K562 (cell line): ENCODE results near the gene RAP1A. TPM values are rescaled to one million over a fixed set of nuclear protein-coding genes. Genes with fewer than 3 reads are reported as not detected.

Experiments
- CBX1 ChIP-seq: sonication (generic); IDR thresholded peaks from 2 replicates; pipeline ENCODE4 v1.6.1; 2016; ENCODE audit warnings: antibody characterized with exemption, low read depth, mild to moderate bottlenecking
- CC2D1A ChIP-seq: fragments of 450-650 bp; IDR thresholded peaks from 2 replicates; pipeline ENCODE4 v1.6.1; 2017; ENCODE audit warnings: mild to moderate bottlenecking
- CXXC5 ChIP-seq: fragments of 250-450 bp; sonication (Bioruptor Pico); IDR thresholded peaks from 2 replicates; pipeline ENCODE4 v1.8.0; 2022; ENCODE audit warnings: inconsistent platforms, mild to moderate bottlenecking, moderate library complexity
- EHMT2 ChIP-seq: fragments of 450-650 bp; IDR thresholded peaks from 2 replicates; pipeline ENCODE4 v1.6.1; 2018; ENCODE audit warnings: antibody characterized with exemption
- ETV1 ChIP-seq: fragments of 450-650 bp; conservative IDR thresholded peaks from 2 replicates; pipeline ENCODE4 v1.6.1; 2016; ENCODE audit warnings: missing genetic modification characterization, control low read depth, low read depth, missing compliant biosample characterization
- GABPA ChIP-seq: fragments of 200-800 bp; sonication (Bioruptor generic); conservative IDR thresholded peaks from 2 replicates; pipeline ENCODE4 v1.6.1; 2016; ENCODE audit warnings: low read depth, missing genetic modification characterization, missing compliant biosample characterization
- GABPB1 ChIP-seq: sonication (generic); formaldehyde crosslinking; IDR thresholded peaks from 2 replicates; pipeline ENCODE4 v1.8.0; 2022; ENCODE audit warnings: mild to moderate bottlenecking, missing genetic modification reagents
- MAFK ChIP-seq: IDR thresholded peaks from 2 replicates; pipeline ENCODE4 v1.6.1; 2011; ENCODE audit warnings: low read length, improper control_type of control experiment
- PHTF2 ChIP-seq: fragments of 250-450 bp; sonication (Bioruptor Pico); IDR thresholded peaks from 2 replicates; pipeline ENCODE4 v1.5.0; 2021; ENCODE audit warnings: mild to moderate bottlenecking
- PYGO2 ChIP-seq: fragments of 450-650 bp; IDR thresholded peaks from 2 replicates; pipeline ENCODE4 v1.6.1; 2016; ENCODE audit warnings: mild to moderate bottlenecking, missing genetic modification characterization, moderate library complexity, missing compliant biosample characterization
- STAT5A ChIP-seq: IDR thresholded peaks from 2 replicates; pipeline ENCODE4 v1.6.1; 2012; ENCODE audit warnings: low read length, inconsistent platforms, borderline replicate concordance
- TAF1 ChIP-seq: IDR thresholded peaks from 2 replicates; pipeline ENCODE4 v1.6.1; 2011; ENCODE audit warnings: mild to moderate bottlenecking, low read length, moderate library complexity; ENCODE audit not compliant: insufficient read depth, control insufficient read depth, severe bottlenecking; ENCODE audit errors: extremely low read depth
- TCFL5 ChIP-seq: fragments of 250-450 bp; sonication (Bioruptor Pico); conservative IDR thresholded peaks from 2 replicates; pipeline ENCODE4 v1.6.1; 2021; ENCODE audit warnings: mild to moderate bottlenecking, moderate library complexity, matching md5 sums
- ZBTB9 ChIP-seq: fragments of 450-650 bp; formaldehyde crosslinking; IDR thresholded peaks from 2 replicates; pipeline ENCODE4 v1.4.0; 2020; ENCODE audit warnings: mild to moderate bottlenecking, moderate library complexity
- ZFX ChIP-seq: sonication (generic); formaldehyde crosslinking; IDR thresholded peaks from 2 replicates; pipeline ENCODE4 v1.8.0; 2022; ENCODE audit warnings: mild to moderate bottlenecking, missing genetic modification reagents, moderate library complexity
- ZNF134 ChIP-seq: fragments of 250-450 bp; sonication (Bioruptor Pico); conservative IDR thresholded peaks from 2 replicates; pipeline ENCODE4 v1.4.0; 2020
- ZNF263 ChIP-seq: sonication (generic); formaldehyde crosslinking; IDR thresholded peaks from 2 replicates; pipeline ENCODE4 v1.8.0; 2022; ENCODE audit warnings: mild to moderate bottlenecking, missing genetic modification reagents, borderline replicate concordance
- ZNF41 ChIP-seq: fragments of 250-450 bp; sonication (Bioruptor Pico); conservative IDR thresholded peaks from 2 replicates; pipeline ENCODE4 v1.4.0; 2020; ENCODE audit warnings: mild to moderate bottlenecking
- polyA plus RNA-seq, 8 experiments: library from polyadenylated mRNA; depleted of rRNA in 4 of 8; stranded (reverse) in 5 of 8; unstranded in 3 of 8; fragments of >200 nt; fragmentation: Nextera tagmentation in 2 of 8; fragmentation: Illumina TruSeq in 1 of 8; extraction: Ambion mirVana in 2 of 8; extraction: Trizol in 1 of 8; gene quantifications; 2 replicates each; pipeline versions ENCODE4 v1.2.1 to v1.2.3, GENCODE V29; 2011 to 2014; ENCODE audit warnings: inconsistent platforms in 1 of 8, missing spikeins in 1 of 8
- total RNA-seq, 7 experiments: library from RNA; depleted of rRNA in 6 of 7; stranded (reverse); fragments of >200 nt in 6 of 7; fragmentation: Illumina TruSeq in 2 of 7; extraction: Trizol in 2 of 7; gene quantifications; 2 replicates each; pipeline versions ENCODE4 v1.2.1 to v1.2.3, GENCODE V29; 2011 to 2021; ENCODE audit warnings: low replicate concordance in 1 of 7
- TF ChIP-seq, protein P1 (sequence below): sonication (generic); formaldehyde crosslinking; IDR thresholded peaks from 2 replicates; pipeline ENCODE4 v1.8.0; 2022; ENCODE audit warnings: missing genetic modification reagents, mild to moderate bottlenecking, moderate library complexity, borderline replicate concordance
- TF ChIP-seq, protein P2 (sequence below), 2 experiments: fragments of 450-650 bp; IDR thresholded peaks; 2 replicates each; pipeline ENCODE4 v1.6.1; 2018; ENCODE audit warnings: mild to moderate bottlenecking in 2 of 2, low read depth in 1 of 2; ENCODE audit not compliant: partially characterized antibody in 2 of 2
- TF ChIP-seq, protein P3 (sequence below): sonication (generic); formaldehyde crosslinking; IDR thresholded peaks from 2 replicates; pipeline ENCODE4 v1.5.0; 2020; ENCODE audit warnings: missing genetic modification reagents
- TF ChIP-seq, protein P4 (sequence below): fragments of 250-450 bp; sonication (Bioruptor Pico); IDR thresholded peaks from 2 replicates; pipeline ENCODE4 v1.5.0; 2021

RAP1A gene
- total and polyA plus RNA-seq, 9 of the 15 experiments (the other 6 are each of a cell fraction or from before 2014, with no cell fraction given) = 13.4 to 86.2 (median 32.5) TPM

DNA sequence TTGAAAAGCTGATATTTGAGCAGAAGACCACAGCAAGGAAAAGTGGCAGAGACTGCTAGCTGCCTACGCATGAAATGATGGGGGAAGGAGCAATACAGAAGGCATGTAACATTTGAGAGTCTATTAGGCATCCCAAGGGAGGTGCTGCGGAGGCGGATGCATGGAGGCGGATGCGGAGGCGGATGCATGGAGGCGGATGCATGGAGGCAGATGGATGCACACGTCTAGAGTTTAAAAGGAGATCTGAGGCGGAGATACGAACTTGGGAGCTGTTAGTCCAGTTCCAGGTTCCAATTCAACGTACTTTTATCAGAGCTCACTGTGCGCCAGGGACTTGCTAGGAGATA lies 135.4 kb downstream of the RAP1A start (continued):
- TF ChIP-seq ZNF134 (CRISPR knock-in tag) (0 out of 2 replicates have a peak, but pooled peaks have one; percentile 17), TCFL5 (CRISPR knock-in tag) (0 out of 2 replicates have a peak, but pooled peaks have one; percentile 7), ZNF263 (peak; percentile 40; the same call in 1 of the 2 replicates), ETV1 (tag) (peak; percentile 60; the same call in 1 of the 2 replicates), ZNF41 (0 out of 2 replicates have a peak, but pooled peaks have one; percentile 8), PHTF2 (CRISPR knock-in tag) (no peak), GABPA (tag) (no peak), CBX1 (no peak), PYGO2 (tag) (no peak), TAF1 (no peak), ZFX (CRISPR knock-in tag) (no peak), EHMT2 (no peak), CXXC5 (CRISPR knock-in tag) (no peak), CC2D1A (no peak), GABPB1 (no peak), STAT5A (no peak), ZBTB9 (CRISPR knock-in tag) (no peak), MAFK (no peak)
- TF ChIP-seq, protein P1, sequence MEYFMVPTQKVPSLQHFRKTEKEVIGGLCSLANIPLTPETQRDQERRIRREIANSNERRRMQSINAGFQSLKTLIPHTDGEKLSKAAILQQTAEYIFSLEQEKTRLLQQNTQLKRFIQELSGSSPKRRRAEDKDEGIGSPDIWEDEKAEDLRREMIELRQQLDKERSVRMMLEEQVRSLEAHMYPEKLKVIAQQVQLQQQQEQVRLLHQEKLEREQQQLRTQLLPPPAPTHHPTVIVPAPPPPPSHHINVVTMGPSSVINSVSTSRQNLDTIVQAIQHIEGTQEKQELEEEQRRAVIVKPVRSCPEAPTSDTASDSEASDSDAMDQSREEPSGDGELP (CRISPR knock-in tag) = no peak
- TF ChIP-seq, protein P2, sequence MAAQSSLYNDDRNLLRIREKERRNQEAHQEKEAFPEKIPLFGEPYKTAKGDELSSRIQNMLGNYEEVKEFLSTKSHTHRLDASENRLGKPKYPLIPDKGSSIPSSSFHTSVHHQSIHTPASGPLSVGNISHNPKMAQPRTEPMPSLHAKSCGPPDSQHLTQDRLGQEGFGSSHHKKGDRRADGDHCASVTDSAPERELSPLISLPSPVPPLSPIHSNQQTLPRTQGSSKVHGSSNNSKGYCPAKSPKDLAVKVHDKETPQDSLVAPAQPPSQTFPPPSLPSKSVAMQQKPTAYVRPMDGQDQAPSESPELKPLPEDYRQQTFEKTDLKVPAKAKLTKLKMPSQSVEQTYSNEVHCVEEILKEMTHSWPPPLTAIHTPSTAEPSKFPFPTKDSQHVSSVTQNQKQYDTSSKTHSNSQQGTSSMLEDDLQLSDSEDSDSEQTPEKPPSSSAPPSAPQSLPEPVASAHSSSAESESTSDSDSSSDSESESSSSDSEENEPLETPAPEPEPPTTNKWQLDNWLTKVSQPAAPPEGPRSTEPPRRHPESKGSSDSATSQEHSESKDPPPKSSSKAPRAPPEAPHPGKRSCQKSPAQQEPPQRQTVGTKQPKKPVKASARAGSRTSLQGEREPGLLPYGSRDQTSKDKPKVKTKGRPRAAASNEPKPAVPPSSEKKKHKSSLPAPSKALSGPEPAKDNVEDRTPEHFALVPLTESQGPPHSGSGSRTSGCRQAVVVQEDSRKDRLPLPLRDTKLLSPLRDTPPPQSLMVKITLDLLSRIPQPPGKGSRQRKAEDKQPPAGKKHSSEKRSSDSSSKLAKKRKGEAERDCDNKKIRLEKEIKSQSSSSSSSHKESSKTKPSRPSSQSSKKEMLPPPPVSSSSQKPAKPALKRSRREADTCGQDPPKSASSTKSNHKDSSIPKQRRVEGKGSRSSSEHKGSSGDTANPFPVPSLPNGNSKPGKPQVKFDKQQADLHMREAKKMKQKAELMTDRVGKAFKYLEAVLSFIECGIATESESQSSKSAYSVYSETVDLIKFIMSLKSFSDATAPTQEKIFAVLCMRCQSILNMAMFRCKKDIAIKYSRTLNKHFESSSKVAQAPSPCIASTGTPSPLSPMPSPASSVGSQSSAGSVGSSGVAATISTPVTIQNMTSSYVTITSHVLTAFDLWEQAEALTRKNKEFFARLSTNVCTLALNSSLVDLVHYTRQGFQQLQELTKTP (IDR thresholded peaks at IDR 0.05; ENCODE audit: low read depth in 1 of 2, partially characterized antibody in 2 of 2) = peak in 1 of 2 experiments; percentile 25
- TF ChIP-seq, protein P3, sequence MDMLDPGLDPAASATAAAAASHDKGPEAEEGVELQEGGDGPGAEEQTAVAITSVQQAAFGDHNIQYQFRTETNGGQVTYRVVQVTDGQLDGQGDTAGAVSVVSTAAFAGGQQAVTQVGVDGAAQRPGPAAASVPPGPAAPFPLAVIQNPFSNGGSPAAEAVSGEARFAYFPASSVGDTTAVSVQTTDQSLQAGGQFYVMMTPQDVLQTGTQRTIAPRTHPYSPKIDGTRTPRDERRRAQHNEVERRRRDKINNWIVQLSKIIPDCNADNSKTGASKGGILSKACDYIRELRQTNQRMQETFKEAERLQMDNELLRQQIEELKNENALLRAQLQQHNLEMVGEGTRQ (CRISPR knock-in tag) = no peak
- TF ChIP-seq, protein P4, sequence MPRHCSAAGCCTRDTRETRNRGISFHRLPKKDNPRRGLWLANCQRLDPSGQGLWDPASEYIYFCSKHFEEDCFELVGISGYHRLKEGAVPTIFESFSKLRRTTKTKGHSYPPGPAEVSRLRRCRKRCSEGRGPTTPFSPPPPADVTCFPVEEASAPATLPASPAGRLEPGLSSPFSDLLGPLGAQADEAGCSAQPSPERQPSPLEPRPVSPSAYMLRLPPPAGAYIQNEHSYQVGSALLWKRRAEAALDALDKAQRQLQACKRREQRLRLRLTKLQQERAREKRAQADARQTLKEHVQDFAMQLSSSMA = 0 out of 2 replicates have a peak, but pooled peaks have one; percentile 11
